Activated CD4-positive, alpha-beta T cell treated with anti-CD3 and anti-CD28 coated beads, Interleukin-2, Interleukin-6, amounts not matched to agents 100 ng/mL and 50 ng/mL, durations not matched to agents 16 hours and 8 hours (primary cell): ENCODE measurements around the gene C12orf43.

ENCODE experiments used
- DNase-seq: peaks from one replicate; pipeline ENCODE4 v3.0.0-alpha.2; 2020

The C12orf43 gene

DNA sequence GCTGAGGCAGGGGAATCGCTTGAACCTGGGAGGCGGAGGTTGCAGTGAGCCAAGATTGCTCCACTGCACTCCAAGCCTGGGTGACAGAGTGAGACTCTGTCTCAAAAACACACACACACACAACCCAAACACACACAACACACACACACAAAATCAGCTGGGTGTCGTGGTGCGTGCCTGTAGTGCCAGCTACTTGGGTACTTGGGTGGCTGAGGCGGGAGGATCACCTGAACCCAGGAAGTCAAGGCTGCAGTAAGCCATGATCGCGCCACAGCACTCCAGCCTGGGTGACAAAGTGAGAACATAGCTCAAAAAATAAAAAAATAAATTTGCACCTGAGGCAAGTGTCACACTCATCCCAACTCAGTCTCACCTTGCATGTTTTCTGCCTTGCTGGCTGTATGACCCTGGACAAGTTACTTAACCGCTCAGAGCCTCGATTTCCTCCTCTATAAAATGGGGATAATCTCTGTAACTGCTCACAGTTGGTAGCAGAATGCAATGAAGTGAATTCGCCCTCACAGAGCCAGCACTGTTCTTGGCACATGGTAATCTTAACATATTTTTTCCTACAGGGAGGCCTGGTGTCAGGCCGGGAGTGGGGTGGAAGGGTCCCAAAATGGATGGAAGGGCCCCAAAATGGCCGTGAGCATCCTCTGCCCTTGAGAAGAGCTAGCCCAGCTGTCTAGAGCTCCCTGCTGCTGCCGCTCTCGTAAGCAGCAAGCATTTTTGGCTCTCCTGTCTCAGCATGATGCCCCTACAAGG, 38.6 kb downstream of the C12orf43 start:
- DNase-seq = no peak

DNA sequence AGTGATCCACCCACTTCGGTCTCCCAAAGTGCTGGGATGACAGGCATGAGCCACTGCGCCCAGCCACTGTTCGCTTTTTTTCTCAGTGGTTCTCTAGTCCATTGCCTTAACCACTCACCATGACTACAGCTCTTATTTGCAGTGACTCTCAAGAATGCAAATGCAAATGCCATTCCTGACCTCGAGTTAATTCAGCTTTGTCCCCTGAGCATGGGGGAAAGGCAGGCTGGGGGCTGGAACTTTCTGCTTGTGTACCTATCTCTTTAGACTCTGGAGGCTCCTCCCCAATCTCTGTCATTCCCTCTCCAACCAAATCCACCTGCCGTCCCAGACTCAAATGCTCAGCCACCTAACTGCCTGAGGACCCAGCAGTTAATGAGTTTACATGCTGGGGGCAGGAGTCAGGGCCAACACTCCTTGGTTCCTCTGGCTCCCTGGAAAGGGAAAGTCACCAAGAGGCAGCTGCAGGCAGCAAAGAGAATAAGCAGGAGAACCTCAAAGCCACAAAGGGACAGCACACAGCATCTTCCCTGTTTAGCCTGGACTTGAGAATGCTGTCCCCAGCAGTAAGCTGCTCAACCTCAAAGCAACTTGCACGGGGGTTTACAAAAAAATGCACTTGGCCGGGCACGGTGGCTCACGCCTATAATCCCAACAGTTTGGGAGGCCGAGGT, 43.3 kb downstream of the C12orf43 start:
- DNase-seq = no peak

DNA sequence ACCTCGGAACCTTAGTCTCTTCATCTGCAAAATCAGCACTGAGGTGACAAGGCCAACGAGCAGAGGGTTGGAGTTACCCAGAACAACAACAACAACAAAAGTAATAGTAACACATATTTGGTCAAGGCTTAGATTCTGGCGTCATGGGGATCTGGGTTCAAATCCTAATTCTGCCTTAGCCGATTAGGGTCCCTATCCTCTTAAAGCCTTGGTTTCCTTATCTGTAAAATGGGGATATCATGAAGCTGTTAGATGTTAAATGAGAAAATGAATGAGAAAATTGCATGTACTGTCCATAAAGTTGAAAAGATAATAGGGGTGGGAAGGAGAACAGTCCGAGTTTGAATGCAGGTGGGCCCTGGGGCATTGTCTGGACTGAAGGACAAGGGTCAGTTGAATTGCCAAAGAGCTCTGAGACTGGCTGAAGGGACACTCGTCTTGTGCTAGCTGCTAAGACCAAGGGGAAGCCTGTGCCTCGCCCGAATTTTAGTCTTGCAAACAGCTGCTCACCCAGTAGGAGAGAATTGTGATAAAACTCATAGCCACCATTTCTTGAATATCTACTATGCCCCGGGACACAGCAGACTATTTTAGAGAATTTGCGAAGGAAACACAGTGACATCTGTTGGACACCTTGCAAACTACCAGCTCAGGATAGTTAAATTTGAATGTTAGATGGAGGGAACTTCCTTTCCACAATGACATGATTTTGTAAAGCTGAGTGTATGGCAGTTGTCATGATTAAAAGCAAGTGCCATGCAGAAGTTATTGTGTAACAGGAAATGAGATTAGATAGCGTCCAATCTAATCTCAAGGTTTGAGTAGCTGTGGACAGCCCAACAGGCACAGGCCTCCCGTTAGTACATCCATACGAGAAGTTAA, 44.7 kb downstream of the C12orf43 start:
- peak; percentile 76 for DNase-seq

DNA sequence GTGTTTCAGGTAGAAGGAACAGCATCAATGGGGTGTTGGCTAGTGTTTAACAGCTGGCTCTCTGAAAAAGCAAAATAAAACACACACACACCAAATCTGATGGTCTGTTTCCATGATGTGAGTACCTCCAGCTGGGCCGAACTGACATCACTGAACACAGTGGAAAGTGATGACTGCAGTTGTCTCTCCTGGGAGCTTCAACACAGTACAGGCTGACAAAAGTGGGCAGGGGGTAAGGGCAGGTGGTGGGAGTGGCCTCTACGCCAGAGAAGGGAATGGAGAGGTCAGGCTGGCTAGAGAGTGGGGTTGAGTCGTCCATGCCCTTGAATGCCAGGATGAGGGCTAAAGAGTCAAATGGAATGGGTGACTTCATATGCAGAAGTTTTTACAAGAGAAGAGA, 46.0 kb downstream of the C12orf43 start:
- DNase-seq = no peak

DNA sequence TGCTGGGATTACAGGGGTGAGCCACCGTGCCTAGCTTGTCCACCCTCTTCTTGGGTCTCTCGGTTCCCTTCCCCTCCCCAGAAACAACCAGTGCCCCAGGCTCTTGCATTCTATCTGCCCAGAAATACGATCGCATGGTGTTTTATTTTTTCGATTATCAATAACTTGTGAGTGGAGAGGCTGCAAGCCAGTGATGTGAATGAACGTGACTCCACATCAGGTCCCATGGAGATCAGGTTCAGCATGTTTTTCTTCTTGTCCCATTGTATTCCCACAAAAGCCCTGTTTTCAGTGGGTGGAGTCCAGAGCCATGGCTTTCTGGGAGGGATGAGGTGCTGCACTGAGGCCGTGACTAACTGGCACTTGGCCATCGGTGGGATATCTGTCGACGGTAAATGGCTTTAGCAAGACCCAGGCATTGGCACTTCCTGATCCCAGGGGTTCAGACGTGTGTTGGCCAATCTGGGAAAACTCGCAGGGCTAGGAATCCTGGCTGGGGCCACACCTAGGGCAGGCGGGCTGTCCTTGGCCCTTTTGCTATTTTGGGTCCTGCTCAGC, 50.7 kb downstream of the C12orf43 start:
- no peak for DNase-seq

DNA sequence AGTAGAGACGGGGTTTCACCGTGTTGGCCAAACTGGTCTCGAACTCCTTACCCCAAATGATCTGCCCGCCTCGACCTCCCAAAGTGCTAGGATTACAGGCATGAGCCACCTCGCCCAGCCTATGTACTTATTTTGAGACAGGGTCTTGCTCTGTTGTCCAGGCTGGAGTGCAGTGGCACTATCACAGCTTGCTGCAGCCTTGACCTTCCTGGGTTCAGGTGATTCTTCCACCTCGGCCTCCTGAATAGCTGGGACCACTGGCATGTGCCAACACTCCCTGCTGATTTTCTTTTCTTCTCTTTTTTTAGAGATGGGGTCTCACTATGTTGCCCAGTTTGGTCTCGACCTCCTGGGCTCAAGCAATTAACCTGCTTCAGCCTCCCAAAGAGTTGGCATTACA, 52.0 kb downstream of the C12orf43 start:
- DNase-seq = no peak

DNA sequence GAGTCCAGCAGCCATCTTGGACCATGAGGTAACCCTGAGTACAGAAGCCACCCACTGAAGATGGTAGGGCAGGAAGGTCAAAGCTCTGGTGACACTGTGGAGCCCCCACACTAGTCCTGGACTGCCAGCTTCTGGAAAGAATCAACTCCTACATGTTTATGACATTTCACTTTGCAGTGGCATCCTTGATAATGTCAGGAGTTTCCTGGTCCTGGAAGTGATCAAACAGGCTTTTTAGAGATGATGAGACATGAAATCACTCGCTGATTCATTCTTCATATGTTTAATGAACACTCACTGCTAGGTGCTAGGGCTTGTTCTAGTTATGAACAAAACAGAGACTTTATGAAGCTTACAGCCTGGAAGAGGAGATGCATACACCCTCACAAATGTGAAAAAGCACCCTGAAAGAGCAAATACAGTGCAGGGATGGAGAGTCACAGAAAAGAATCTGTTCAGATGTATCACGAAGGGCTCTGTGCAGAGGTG, 53.7 kb downstream of the C12orf43 start:
- peak; percentile 56 for DNase-seq

DNA sequence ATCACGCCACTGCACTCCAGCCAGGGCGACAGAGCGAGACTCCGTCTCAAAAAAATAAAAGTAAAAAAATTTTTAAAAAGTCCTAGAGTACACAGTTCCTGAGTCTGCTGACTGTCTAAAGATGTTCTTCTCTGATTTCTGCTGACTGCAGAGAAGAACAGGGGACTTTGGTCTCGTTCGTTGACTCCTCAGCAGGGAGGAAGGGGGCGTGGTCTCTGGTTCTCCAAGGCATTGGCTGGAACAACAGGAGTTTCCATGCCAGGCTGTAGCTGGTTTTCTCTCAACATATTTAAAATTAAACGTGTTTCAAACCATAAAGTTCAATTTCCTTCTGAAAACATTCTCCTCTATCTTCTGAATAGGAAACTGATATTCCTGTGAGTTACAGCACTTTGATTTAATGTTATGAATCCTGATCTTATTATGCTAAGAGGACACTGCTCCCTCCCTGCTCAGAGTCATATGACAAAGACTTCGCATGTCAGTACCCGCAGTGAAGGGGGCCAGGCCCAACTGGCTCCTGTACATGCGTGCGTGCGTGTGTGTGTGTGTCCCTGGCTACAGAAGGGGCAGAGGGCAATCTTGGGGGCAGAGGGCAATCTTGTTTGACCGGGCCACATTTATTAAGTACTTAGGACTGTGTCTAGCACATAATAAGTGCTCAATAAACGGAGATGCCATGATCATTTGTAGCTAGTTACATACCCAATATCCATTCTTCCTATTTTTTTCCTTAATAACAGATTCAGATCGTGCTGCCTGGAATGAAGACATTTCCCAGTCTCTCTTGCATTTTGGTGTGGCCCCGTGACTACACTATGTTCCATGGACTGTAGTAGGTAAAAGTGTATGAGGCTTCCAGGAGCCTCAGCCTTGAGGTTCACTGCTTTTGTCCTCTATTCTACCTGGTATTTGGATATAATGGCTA, 54.4 kb downstream of the C12orf43 start:
- no peak for DNase-seq

DNA sequence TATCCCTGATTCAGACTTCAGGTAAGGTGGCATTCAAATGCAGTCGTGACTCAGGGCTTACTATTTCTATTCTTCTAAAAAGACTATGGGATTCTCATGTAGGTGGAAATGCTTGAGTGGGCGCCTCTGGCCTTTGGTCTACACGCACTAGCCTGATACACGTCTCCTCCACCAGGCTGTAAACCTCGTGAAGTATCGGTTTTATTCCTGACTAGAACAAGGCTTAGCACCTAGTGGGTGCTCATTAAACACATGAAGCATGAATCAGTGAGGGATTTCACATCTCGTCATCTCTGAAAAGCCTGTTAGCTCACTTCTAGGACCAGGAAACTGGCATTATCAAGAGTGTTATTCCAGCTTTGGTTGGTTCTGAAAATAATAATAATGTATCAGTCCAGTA, 55.6 kb downstream of the C12orf43 start:
- DNase-seq = peak; percentile 49

DNA sequence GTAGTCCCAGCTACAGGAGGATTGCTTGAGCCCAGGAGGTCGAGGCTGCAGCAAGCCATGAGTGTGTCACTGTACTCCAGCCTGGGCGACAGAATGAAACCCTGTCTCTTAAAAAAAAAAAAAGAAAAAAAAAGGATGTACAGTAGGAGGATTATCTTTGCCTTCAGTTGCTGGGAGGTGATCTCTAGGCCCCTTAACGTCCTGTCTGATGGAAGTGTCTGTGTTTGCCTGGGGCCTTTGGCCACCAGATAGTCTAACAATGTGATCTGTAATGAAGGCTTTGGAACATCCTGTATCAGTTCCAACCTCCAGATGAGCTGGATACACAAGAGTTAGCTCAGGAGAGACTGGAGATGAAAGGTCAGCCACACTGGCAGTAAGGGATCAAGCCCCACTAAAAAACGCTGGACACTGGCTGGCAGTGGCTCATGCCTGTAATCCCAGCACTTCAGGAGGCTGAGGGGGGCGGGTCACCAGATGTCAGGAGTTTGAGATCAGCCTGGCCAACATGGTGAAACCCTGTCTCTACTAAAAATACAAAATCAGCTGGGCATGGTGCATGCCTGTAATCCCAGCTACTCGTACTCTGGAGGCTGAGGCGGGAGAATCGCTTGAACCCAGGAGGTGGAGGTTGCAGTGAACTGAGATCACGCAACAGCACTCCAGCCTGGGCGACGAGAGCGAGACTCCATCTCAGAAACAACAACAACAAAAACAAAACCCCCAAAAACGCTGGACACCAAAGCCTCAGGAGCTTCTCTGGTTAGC, 57.0 kb downstream of the C12orf43 start:
- no peak for DNase-seq

DNA sequence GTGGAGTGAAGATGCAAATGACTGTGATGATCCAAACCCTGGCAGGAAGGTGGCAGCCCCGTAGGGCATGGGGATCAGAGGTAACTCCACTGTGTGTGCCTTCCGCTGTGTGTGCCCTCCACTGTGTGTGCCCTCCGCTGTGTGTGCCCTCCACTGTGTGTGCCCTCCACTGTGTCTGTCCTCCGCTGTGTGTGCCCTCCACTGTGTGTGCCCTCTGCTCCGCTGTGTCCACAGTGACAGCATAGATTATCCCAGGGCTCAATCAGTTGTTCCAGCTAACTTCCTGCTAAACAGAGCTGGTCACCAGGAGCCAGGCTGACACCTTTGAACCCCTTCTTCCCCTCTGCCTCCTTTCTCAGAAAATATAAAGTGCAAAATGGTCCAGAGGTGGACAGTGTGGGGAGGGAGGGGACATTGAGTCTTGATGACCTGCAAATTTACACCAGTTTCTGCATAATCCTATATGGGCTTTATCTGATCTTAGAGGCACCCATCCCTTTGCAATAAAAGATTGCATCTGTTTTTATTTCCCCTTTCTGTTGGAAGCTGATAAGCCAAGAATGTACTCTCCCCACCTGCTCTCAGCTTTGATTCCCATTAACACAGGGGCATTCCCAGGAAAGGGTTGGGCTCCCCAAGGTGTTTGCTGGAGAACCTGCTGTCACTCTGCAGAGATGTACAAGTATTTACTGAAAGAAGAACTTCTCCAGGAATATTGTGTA, 59.5 kb downstream of the C12orf43 start:
- DNase-seq = no peak

DNA sequence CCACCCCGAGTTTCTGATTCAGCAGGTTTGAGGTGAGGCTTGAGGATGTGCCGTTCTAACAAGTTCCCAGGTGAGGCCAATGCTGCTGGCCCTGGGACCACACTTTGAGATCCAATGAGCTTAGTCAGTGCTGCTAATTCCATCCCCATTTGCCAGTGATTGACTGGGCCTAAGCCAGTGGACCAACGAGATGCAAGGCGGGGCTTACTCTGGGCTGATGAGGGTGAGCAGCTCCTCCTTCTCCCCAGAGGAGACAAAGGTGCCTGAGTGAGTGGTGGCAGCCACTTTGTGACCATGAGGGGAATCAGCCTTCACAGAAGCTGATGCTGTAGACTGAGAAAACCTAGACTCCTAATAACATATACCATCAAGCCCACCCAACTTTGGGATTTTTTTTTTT, 61.1 kb downstream of the C12orf43 start:
- DNase-seq = no peak

DNA sequence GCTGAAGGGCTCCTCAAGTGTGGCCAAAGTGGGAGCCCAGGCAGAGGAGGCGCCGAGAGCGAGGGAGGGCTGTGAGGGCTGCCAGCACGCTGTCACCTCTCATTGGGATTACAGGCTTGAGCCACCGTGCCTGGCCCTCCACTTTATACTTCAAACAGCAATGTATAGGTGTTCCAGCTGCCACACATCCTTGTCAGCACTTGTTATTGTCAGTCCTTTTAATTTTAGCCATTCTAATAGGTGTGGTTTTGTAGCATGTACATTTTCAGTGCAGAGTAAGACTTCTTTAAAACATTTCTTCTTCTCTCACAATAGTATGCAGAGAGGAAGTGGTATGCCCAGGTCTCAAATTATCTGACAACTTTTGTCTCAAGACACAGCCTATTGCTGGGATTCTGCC, 65.5 kb downstream of the C12orf43 start:
- DNase-seq = no peak
